H1 (cell line): Measurements from ENCODE around the gene STAC2. TPM values are rescaled to one million over a fixed set of nuclear protein-coding genes. Genes with fewer than 3 reads are reported as not detected.

Experiments
- CHD7 ChIP-seq: fragments of 300-600 bp; sonication (generic); IDR thresholded peaks from 2 replicates; pipeline ENCODE4 v1.7.1; 2012; ENCODE audit warnings: low read length, moderate library complexity, mild to moderate bottlenecking, inconsistent platforms; ENCODE audit not compliant: insufficient replicate concordance
- E2F6 ChIP-seq: IDR thresholded peaks from 2 replicates; pipeline ENCODE4 v1.6.1; 2012; ENCODE audit warnings: inconsistent platforms
- KDM1A ChIP-seq: fragments of 200-600, 300-600 bp; sonication (generic); IDR thresholded peaks from 2 replicates; pipeline ENCODE4 v1.7.1; 2016; ENCODE audit warnings: mild to moderate bottlenecking, low read length, borderline replicate concordance
- MAX ChIP-seq: IDR thresholded peaks from 2 replicates; pipeline ENCODE4 v1.6.1; 2012; ENCODE audit warnings: inconsistent platforms
- POLR2AphosphoS5 ChIP-seq: IDR thresholded peaks from 2 replicates; pipeline ENCODE4 v1.6.1; 2011; ENCODE audit warnings: low read depth, low read length
- TAF1 ChIP-seq: IDR thresholded peaks from 2 replicates; pipeline ENCODE4 v1.6.1; 2011; ENCODE audit warnings: mild to moderate bottlenecking, low read depth, low read length
- polyA plus RNA-seq, 7 experiments: library from polyadenylated mRNA; depleted of rRNA in 3 of 7; stranded (reverse) in 5 of 7; unstranded in 2 of 7; fragments of >200 nt in 5 of 7; fragments of 200-250 nt in 2 of 7; gene quantifications; 1 replicate in 5 of 7; 2 replicates in 1 of 7; 4 replicates in 1 of 7; pipeline versions ENCODE4 v1.2.1 to v1.2.3, GENCODE V29; 2011 to 2013; ENCODE audit warnings: missing spikeins in 2 of 7, mixed read lengths in 2 of 7
- total RNA-seq: library from RNA; stranded (reverse); fragmentation: NEBNext Ultra II Directional; extraction: Animal tissue kit (Norgen Biotek cat#: 25700); gene quantifications from 2 replicates; pipeline ENCODE4 v1.2.1, GENCODE V29; 2021

The STAC2 gene
- total and polyA plus RNA-seq, 2 of the 8 experiments (the other 6 are each of a cell fraction or from before 2014, with no cell fraction given), result 1.5 to 6.0 TPM

GRCh38 chr17:39170558-39170957 lies 55.2 kb downstream of the STAC2 start (continued):
- TF ChIP-seq CHD7 (no peak), KDM1A (no peak), MAX (no peak), TAF1 (no peak), E2F6 (no peak), POLR2AphosphoS5 (no peak)
- TF ChIP-seq, all 59 proteins: peak for 0
